Liver (tissue), 9 donors: ENCODE data around the gene HIPK2. TPM values are rescaled to one million over a fixed set of nuclear protein-coding genes. Genes with fewer than 3 reads are reported as not detected.

ENCODE experiments used
- DNase-seq: peaks from one replicate; pipeline ENCODE4 v3.0.0-alpha.2; 2017; ENCODE audit warnings: low spot score
- H3K27ac ChIP-seq, 2 donors: one replicate each; pipeline ENCODE4 v1.7.0; 2013; ENCODE audit warnings: inconsistent platforms in 2 of 2, low read length in 2 of 2, control low read depth in 1 of 2, low read depth in 1 of 2, mild to moderate bottlenecking in 1 of 2
- H3K27me3 ChIP-seq, 4 donors: one replicate each; pipeline versions ENCODE4 v1.6.1 to v1.7.0; 2013; ENCODE audit warnings: low read length in 3 of 4, inconsistent platforms in 1 of 4, mild to moderate bottlenecking in 1 of 4, moderate library complexity in 1 of 4; ENCODE audit not compliant: control insufficient read depth in 4 of 4, insufficient read depth in 4 of 4
- H3K36me3 ChIP-seq, 4 donors: one replicate each; pipeline versions ENCODE4 v1.6.1 to v1.7.0; 2013; ENCODE audit warnings: low read length in 3 of 4, mild to moderate bottlenecking in 3 of 4, low read depth in 1 of 4, moderate library complexity in 1 of 4; ENCODE audit not compliant: control insufficient read depth in 4 of 4, insufficient read depth in 3 of 4
- H3K4me1 ChIP-seq, 4 donors: one replicate each; pipeline versions ENCODE4 v1.6.1 to v1.7.0; 2013; ENCODE audit warnings: low read length in 3 of 4, mild to moderate bottlenecking in 3 of 4, moderate library complexity in 1 of 4; ENCODE audit not compliant: control insufficient read depth in 4 of 4, insufficient read depth in 4 of 4
- H3K4me3 ChIP-seq, 3 donors: one replicate each; pipeline versions ENCODE4 v1.6.1 to v1.7.0; 2013; ENCODE audit warnings: low read length in 3 of 3, control low read depth in 1 of 3, low read depth in 1 of 3, mild to moderate bottlenecking in 1 of 3
- H3K9ac ChIP-seq, 2 donors: one replicate each; pipeline ENCODE4 v1.7.0; 2013; ENCODE audit warnings: low read length in 2 of 2, mild to moderate bottlenecking in 2 of 2, moderate library complexity in 2 of 2, control low read depth in 1 of 2, low read depth in 1 of 2
- H3K9me3 ChIP-seq, 4 donors: one replicate each; pipeline versions ENCODE4 v1.6.1 to v1.7.0; 2013; ENCODE audit warnings: low read length in 3 of 4; ENCODE audit not compliant: control insufficient read depth in 4 of 4
- FOXA2 ChIP-seq: IDR thresholded peaks from 2 replicates; pipeline ENCODE4 v1.6.1; 2016; ENCODE audit warnings: antibody characterized with exemption
- GABPA ChIP-seq, 2 donors: IDR thresholded peaks in 1 of 2; conservative IDR thresholded peaks in 1 of 2; 2 replicates each; pipeline ENCODE4 v1.6.1; 2016; ENCODE audit warnings: antibody characterized with exemption in 2 of 2, mild to moderate bottlenecking in 1 of 2, moderate library complexity in 1 of 2
- HNF4A ChIP-seq, 2 donors: conservative IDR thresholded peaks; 2 replicates each; pipeline ENCODE4 v1.6.1; 2016; ENCODE audit warnings: antibody characterized with exemption in 2 of 2, mild to moderate bottlenecking in 2 of 2
- JUND ChIP-seq, 2 donors: IDR thresholded peaks; 2 replicates each; pipeline ENCODE4 v1.6.1; 2016; ENCODE audit warnings: antibody characterized with exemption in 2 of 2
- NR2F2 ChIP-seq: IDR thresholded peaks from 2 replicates; pipeline ENCODE4 v1.6.1; 2016; ENCODE audit warnings: antibody characterized with exemption
- RAD21 ChIP-seq, 2 donors: IDR thresholded peaks; 2 replicates each; pipeline ENCODE4 v1.6.1; 2016; ENCODE audit warnings: antibody characterized with exemption in 2 of 2, mild to moderate bottlenecking in 2 of 2
- SP1 ChIP-seq: IDR thresholded peaks from 2 replicates; pipeline ENCODE4 v1.6.1; 2018; ENCODE audit warnings: antibody characterized with exemption, mild to moderate bottlenecking
- TAF1 ChIP-seq: conservative IDR thresholded peaks from 2 replicates; pipeline ENCODE4 v1.6.1; 2016; ENCODE audit warnings: antibody characterized with exemption, mild to moderate bottlenecking
- YY1 ChIP-seq: IDR thresholded peaks from 2 replicates; pipeline ENCODE4 v1.6.1; 2016; ENCODE audit warnings: antibody characterized with exemption, mild to moderate bottlenecking
- WGBS: extraction: QIAGEN DNeasy Blood & Tissue Kit; methylation state at CpG from one replicate; pipeline ENCODE4 v1.1.7; 2013; 5-methylcytosine and 5-hydroxymethylcytosine counted together
- polyA plus RNA-seq, 2 donors: library from polyadenylated mRNA; stranded (reverse) in 1 of 2; unstranded in 1 of 2; fragments of 200-250 nt in 1 of 2; fragments of >200 nt in 1 of 2; fragmentation: Nextera tagmentation in 1 of 2; extraction: Ambion mirVana in 1 of 2; gene quantifications; one replicate each; pipeline versions ENCODE4 v1.2.1 to v1.2.3, GENCODE V29; 2013 to 2015
- total RNA-seq, 2 donors: library from RNA; depleted of rRNA; stranded (reverse); fragments of >200 nt; gene quantifications; one replicate each; pipeline ENCODE4 v1.2.3, GENCODE V29; 2014
- TF ChIP-seq, protein P1 (sequence below): IDR thresholded peaks from 2 replicates; pipeline ENCODE4 v1.6.1; 2016; ENCODE audit warnings: antibody characterized with exemption, mild to moderate bottlenecking
- donor health status: healthy.
- donor health status: healthy.
- donor health status: healthy.
- donor health status: healthy.
- donor health status: healthy.

Gene HIPK2
- total and polyA plus RNA-seq, 4 donors = 13.1 to 48.8 (median 16.6) TPM

DNA sequence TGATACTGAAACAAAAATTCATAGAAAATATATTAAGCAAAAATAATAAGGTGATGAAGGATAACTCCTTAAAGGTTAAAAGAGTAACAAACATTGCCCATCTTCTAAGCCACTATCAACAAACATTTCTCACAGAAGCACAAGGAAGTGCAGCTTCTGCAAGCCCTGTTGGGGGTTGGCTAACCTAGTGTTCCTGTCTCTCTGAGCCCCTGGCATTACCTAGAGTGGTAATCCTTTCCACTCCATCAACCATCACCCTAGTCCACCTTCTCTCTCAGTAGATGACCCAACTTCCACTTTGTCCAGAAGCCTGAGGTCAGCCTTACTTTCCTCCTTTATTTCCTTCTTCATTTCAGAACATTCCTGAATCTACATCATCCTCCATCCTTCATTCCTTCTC is 59.7 kb downstream of the HIPK2 start (continued):
- no peak for TF ChIP-seq RAD21 (IDR thresholded peaks at IDR 0.05)
- TF ChIP-seq, protein P1, sequence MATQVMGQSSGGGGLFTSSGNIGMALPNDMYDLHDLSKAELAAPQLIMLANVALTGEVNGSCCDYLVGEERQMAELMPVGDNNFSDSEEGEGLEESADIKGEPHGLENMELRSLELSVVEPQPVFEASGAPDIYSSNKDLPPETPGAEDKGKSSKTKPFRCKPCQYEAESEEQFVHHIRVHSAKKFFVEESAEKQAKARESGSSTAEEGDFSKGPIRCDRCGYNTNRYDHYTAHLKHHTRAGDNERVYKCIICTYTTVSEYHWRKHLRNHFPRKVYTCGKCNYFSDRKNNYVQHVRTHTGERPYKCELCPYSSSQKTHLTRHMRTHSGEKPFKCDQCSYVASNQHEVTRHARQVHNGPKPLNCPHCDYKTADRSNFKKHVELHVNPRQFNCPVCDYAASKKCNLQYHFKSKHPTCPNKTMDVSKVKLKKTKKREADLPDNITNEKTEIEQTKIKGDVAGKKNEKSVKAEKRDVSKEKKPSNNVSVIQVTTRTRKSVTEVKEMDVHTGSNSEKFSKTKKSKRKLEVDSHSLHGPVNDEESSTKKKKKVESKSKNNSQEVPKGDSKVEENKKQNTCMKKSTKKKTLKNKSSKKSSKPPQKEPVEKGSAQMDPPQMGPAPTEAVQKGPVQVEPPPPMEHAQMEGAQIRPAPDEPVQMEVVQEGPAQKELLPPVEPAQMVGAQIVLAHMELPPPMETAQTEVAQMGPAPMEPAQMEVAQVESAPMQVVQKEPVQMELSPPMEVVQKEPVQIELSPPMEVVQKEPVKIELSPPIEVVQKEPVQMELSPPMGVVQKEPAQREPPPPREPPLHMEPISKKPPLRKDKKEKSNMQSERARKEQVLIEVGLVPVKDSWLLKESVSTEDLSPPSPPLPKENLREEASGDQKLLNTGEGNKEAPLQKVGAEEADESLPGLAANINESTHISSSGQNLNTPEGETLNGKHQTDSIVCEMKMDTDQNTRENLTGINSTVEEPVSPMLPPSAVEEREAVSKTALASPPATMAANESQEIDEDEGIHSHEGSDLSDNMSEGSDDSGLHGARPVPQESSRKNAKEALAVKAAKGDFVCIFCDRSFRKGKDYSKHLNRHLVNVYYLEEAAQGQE = no peak
- no peak for TF ChIP-seq JUND (IDR thresholded peaks at IDR 0.05)

DNA sequence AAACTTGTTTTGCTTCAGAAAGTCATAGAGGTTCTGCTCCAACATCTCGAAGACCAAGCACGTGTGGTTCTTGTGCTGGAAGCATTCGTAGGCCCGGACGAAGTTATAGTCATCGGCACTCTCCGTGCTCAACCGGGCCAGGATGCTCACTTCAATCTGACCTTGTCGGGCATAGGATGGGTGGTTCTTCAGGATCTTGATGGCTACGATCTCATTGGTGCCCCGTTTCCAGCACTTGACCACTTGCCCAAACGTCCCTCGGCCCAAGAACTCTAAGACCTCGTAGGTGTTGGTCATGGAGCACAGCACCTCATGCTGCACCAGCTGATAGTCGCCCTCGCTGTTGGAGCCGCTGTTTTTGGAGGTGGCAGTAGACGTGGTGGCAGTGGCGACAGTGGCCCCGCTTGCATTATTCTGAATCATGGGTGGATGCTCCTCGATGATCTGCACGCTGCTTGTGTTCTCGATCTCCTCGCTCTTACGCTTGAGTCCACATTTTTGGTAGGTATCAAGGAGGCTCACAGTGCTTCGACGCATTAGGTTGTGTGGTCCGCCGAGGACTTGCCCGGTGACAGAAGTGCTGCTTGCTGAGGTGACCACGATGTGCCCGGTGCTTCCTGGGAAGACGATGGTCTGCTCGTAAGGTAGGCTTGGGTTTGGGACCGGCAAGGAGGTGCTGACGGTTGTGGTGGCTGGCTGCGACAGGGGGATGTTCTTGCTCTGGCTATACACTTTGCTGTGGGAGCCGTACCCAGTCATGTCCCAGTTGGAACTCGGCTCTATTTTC is 61.4 kb downstream of the HIPK2 start:
- Histone ChIP-seq H3K27ac (no peak overlapping the region), H3K27me3 (no peaks in the 10 kb centered on the region), H3K9me3 (no peaks in the 10 kb centered on the region), H3K36me3 (peaks cover 9 to 25% (median 20%) of the 10 kb centered on the region in 4 donors), H3K4me1 (peaks cover 5 to 36% (median 22%) of the 10 kb centered on the region in 4 donors), H3K9ac (no peak overlapping the region), H3K4me3 (no peak overlapping the region)
- no peak for DNase-seq
- WGBS = 97% methylated on average over 39 of the region's 39 CpGs
- no peak for TF ChIP-seq HNF4A (conservative IDR thresholded peaks at IDR 0.05)

DNA sequence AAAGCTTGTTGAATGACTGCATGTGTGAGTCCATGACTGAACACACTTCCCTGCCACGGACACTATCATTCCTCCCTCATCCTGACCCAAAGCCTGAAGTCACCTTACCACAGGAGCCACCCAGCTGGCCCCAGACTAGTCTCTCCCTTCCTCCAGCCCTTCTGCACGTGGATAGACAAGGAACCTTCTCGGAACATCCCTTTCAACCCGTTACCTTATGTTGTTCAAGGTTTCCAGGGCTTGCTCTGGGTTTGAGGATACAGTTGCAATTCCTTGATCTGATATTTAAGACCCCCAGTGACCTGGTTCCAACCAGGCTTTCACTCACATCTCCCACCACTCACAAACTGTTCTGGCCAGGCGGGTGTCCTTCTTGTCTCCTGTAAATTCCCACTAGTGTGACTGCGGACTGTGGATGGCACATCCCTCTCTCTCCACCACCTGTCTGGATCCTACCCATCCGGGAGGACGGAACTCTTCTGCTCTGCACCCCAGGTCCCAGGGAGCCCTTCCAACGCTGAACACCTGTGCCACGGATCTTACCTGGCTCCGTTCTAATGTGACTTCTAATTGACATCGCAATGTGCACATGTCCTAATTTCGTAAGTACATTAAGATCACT is 62.5 kb downstream of the HIPK2 start:
- no peak overlapping the region for H3K9ac ChIP-seq
- H3K27me3 ChIP-seq = no peaks in the 10 kb centered on the region
- no peaks in the 10 kb centered on the region for H3K9me3 ChIP-seq
- H3K4me3 ChIP-seq = no peak overlapping the region
- H3K27ac ChIP-seq = peak overlapping the region; percentile 21 to 39
- DNase-seq = no peak
- H3K4me1 ChIP-seq = peaks cover 4 to 27% (median 14%) of the 10 kb centered on the region in 4 donors
- TF ChIP-seq NR2F2 (no peak), TAF1 (no peak), SP1 (no peak), FOXA2 (no peak), YY1 (no peak), RAD21 (IDR thresholded peaks at IDR 0.05) (no peak), GABPA (IDR thresholded peaks at IDR 0.05 in 1 of 2, conservative IDR thresholded peaks at IDR 0.05 in 1 of 2) (no peak)
- H3K36me3 ChIP-seq = peaks cover 9 to 25% (median 20%) of the 10 kb centered on the region in 4 donors
- 96% methylated on average over 13 of the region's 13 CpGs for WGBS
